ENCODE measurements around the gene SOAT1.

SOAT1 gene

DNA sequence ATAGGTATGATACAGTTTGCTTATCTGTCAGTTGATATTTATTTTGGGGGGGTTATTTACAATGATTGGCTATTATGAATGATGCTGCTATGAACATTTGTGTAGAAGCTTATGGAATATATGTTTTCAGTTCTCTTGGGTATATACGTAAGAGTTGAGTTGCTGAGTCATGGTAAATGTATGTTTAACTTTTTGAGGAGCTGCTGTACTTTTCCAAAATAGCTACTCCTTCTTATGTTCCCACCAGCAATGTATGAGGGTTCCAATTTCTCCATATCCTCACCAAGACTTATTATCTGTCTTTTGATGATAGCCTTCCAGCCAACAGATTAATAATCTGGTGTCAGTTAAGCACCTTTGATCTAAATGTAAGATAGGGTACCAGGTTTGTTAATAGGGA is 11.9 kb downstream of the SOAT1 start:
- Histone ChIP-seq H3K79me2 (ENCODE audit: control insufficient read depth, insufficient read depth, low read length, unreplicated experiment) (peaks cover 72% of the 10 kb centered on the region), H2AFZ (ENCODE audit: low read length, unreplicated experiment) (no peak overlapping the region), H3K36me3 (ENCODE audit: insufficient read depth, low read length) (peaks cover 23% of the 10 kb centered on the region), H3K27ac (ENCODE audit: low read depth, low read length) (no peak overlapping the region), H3K4me3 (ENCODE audit: low read depth, low read length) (no peak overlapping the region), H3K4me1 (ENCODE audit: control insufficient read depth, insufficient read depth, low read length, unreplicated experiment) (peaks cover 35% of the 10 kb centered on the region), H3K27me3 (ENCODE audit: insufficient read depth, low read length) (no peaks in the 10 kb centered on the region)

DNA sequence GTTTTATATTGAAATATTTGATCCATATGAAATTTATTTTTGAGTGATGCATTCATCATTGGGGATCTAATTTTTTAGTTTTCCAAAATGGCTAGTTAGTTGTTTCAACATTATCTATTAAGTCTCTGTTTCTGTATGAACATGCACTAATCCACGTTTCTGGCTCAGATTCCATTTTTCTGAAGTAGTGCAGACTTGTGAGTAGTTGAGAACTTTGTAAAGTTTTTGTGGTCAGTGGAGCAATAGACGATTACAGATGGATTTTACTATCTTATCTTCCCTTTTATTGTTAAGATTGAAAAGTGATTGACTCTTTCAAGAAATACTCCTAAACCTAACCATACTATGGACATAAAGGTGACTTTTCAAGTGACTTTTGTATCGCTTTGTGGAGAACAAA is 16.7 kb downstream of the SOAT1 start:
- Histone ChIP-seq H2AFZ (ENCODE audit: low read length, unreplicated experiment) (no peak overlapping the region), H3K27me3 (ENCODE audit: insufficient read depth, low read length) (no peaks in the 10 kb centered on the region), H3K27ac (ENCODE audit: low read depth, low read length) (peak overlapping the region; percentile 96), H3K4me3 (ENCODE audit: low read depth, low read length) (peak overlapping the region; percentile 60), H3K79me2 (ENCODE audit: control insufficient read depth, insufficient read depth, low read length, unreplicated experiment) (peaks cover 63% of the 10 kb centered on the region), H3K36me3 (ENCODE audit: insufficient read depth, low read length) (peaks cover 20% of the 10 kb centered on the region), H3K4me1 (ENCODE audit: control insufficient read depth, insufficient read depth, low read length, unreplicated experiment) (peaks cover 35% of the 10 kb centered on the region)

DNA sequence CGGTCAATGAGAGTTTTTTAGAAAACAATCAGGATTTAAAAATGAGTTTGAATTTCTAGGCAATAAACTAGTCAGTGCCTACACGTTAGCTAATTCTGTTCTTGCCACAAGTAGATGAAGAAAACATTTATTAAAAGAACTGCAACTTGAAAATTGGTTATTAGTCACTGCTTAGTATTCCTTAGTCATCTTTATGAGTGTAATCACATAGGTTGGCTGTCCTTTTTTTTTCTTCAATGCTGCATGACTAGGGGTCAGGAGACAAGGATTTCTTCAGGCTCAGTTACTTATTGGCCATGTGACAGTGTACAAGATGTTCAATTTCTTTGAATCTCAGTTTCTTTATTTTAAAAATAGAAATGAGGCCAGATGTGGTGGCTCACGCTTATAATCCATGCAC is 17.1 kb downstream of the SOAT1 start:
- Histone ChIP-seq H3K4me1 (ENCODE audit: control insufficient read depth, insufficient read depth, low read length, unreplicated experiment) (peaks cover 31% of the 10 kb centered on the region), H3K27me3 (ENCODE audit: insufficient read depth, low read length) (no peaks in the 10 kb centered on the region), H3K36me3 (ENCODE audit: insufficient read depth, low read length) (peaks cover 20% of the 10 kb centered on the region), H2AFZ (ENCODE audit: low read length, unreplicated experiment) (no peak overlapping the region), H3K27ac (ENCODE audit: low read depth, low read length) (peak overlapping the region; percentile 96), H3K4me3 (ENCODE audit: low read depth, low read length) (peak overlapping the region; percentile 60), H3K79me2 (ENCODE audit: control insufficient read depth, insufficient read depth, low read length, unreplicated experiment) (peaks cover 61% of the 10 kb centered on the region)

- Histone ChIP-seq H2AFZ (ENCODE audit: low read length, unreplicated experiment) (no peak overlapping the region), H3K27ac (ENCODE audit: low read depth, low read length) (peak overlapping the region; percentile 96), H3K79me2 (ENCODE audit: control insufficient read depth, insufficient read depth, low read length, unreplicated experiment) (peaks cover 60% of the 10 kb centered on the region), H3K4me1 (ENCODE audit: control insufficient read depth, insufficient read depth, low read length, unreplicated experiment) (peaks cover 29% of the 10 kb centered on the region), H3K27me3 (ENCODE audit: insufficient read depth, low read length) (no peaks in the 10 kb centered on the region), H3K4me3 (ENCODE audit: low read depth, low read length) (no peak overlapping the region), H3K36me3 (ENCODE audit: insufficient read depth, low read length) (peaks cover 20% of the 10 kb centered on the region)
Observed at GRCh38 chr1:179311149-179311700, 17.6 kb downstream of the SOAT1 start.

GRCh38 chr1:179313004-179313403 is 19.4 kb downstream of the SOAT1 start:
- H3K4me3 ChIP-seq (ENCODE audit: low read depth, low read length) = no peak overlapping the region
- H3K4me1 ChIP-seq (ENCODE audit: control insufficient read depth, insufficient read depth, low read length, unreplicated experiment) = peaks cover 29% of the 10 kb centered on the region
- peaks cover 15% of the 10 kb centered on the region for H3K36me3 ChIP-seq (ENCODE audit: insufficient read depth, low read length)
- H3K27ac ChIP-seq (ENCODE audit: low read depth, low read length) = no peak overlapping the region
- H2AFZ ChIP-seq (ENCODE audit: low read length, unreplicated experiment) = no peak overlapping the region
- no peaks in the 10 kb centered on the region for H3K27me3 ChIP-seq (ENCODE audit: insufficient read depth, low read length)
- peaks cover 55% of the 10 kb centered on the region for H3K79me2 ChIP-seq (ENCODE audit: control insufficient read depth, insufficient read depth, low read length, unreplicated experiment)

- Histone ChIP-seq H3K4me3 (ENCODE audit: low read depth, low read length) (no peak overlapping the region), H3K27ac (ENCODE audit: low read depth, low read length) (no peak overlapping the region), H3K36me3 (ENCODE audit: insufficient read depth, low read length) (peaks cover 15% of the 10 kb centered on the region), H3K79me2 (ENCODE audit: control insufficient read depth, insufficient read depth, low read length, unreplicated experiment) (peaks cover 61% of the 10 kb centered on the region), H3K27me3 (ENCODE audit: insufficient read depth, low read length) (no peaks in the 10 kb centered on the region), H2AFZ (ENCODE audit: low read length, unreplicated experiment) (no peak overlapping the region), H3K4me1 (ENCODE audit: control insufficient read depth, insufficient read depth, low read length, unreplicated experiment) (peaks cover 19% of the 10 kb centered on the region)
Observed at GRCh38 chr1:179314928-179315327, 21.3 kb downstream of the SOAT1 start.

GRCh38 chr1:179318491-179318890 is 24.9 kb downstream of the SOAT1 start:
- H3K27ac ChIP-seq (ENCODE audit: low read depth, low read length) = no peak overlapping the region
- H3K27me3 ChIP-seq (ENCODE audit: insufficient read depth, low read length) = no peaks in the 10 kb centered on the region
- no peak overlapping the region for H3K4me3 ChIP-seq (ENCODE audit: low read depth, low read length)
- H3K79me2 ChIP-seq (ENCODE audit: control insufficient read depth, insufficient read depth, low read length, unreplicated experiment) = peaks cover 72% of the 10 kb centered on the region
- H2AFZ ChIP-seq (ENCODE audit: low read length, unreplicated experiment) = no peak overlapping the region
- peaks cover 14% of the 10 kb centered on the region for H3K36me3 ChIP-seq (ENCODE audit: insufficient read depth, low read length)
- H3K4me1 ChIP-seq (ENCODE audit: control insufficient read depth, insufficient read depth, low read length, unreplicated experiment) = peaks cover 11% of the 10 kb centered on the region

DNA sequence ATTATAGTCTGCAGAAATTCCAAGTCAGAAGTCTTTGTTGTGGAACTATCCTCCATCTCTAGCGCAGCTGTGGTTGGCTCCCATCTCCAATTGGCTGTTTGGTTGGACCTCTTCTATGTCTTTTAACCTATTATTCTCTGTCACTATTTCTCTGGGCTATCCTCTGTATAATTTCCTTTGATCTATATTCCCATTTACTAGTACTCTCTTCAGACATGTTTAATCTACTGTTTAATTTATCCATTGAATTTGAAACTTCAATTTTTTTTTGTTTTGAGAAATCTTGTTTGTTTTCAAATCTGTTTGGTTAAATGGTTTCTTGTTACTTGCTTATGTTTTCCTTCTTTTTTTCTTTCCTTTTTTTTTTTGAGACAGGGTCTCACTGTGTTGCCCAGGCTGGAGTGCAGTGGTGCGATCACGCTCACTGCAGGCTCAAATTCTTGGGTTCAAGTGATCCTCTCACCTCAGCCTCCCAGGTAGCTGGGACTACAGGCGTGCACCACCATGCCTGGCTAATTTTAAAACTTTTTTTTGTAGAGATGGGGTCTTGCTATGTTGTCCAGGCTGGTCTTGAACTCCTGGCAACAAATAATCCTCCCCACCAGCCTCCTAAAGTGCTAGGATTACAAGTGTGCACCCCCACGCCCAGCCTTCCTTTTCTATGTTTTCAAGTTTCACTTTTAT is 28.1 kb downstream of the SOAT1 start:
- peaks cover 15% of the 10 kb centered on the region for H3K4me1 ChIP-seq (ENCODE audit: control insufficient read depth, insufficient read depth, low read length, unreplicated experiment)
- H3K4me3 ChIP-seq (ENCODE audit: low read depth, low read length) = peak overlapping the region; percentile 72
- peaks cover 60% of the 10 kb centered on the region for H3K79me2 ChIP-seq (ENCODE audit: control insufficient read depth, insufficient read depth, low read length, unreplicated experiment)
- H3K27ac ChIP-seq (ENCODE audit: low read depth, low read length) = peak overlapping the region; percentile 21; the same call in 1 of the 2 replicates
- peaks cover 24% of the 10 kb centered on the region for H3K36me3 ChIP-seq (ENCODE audit: insufficient read depth, low read length)
- H3K27me3 ChIP-seq (ENCODE audit: insufficient read depth, low read length) = no peaks in the 10 kb centered on the region
- no peak overlapping the region for H2AFZ ChIP-seq (ENCODE audit: low read length, unreplicated experiment)

DNA sequence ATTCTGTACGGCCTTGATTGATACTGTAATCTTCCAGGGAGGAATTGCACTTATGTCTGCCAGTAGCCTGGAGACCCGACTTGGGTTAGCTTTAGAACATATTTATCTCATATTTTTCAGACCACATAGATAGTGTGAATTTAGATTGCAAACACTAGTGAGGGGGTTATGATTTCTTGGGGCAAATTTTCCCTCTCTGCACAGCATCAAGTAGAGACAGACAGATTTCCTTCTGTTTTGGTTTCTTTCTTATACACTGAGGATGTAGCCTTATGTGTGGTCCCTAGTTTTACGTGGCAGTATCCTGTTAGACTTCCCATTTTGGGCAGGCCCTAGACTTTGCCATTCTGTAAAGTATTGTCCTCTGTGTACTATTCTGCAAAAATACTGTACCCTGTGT is 29.0 kb downstream of the SOAT1 start:
- Histone ChIP-seq H3K27ac (ENCODE audit: low read depth, low read length) (peak overlapping the region; percentile 21), H3K79me2 (ENCODE audit: control insufficient read depth, insufficient read depth, low read length, unreplicated experiment) (peaks cover 62% of the 10 kb centered on the region), H3K4me3 (ENCODE audit: low read depth, low read length) (peak overlapping the region; percentile 72)

GRCh38 chr1:179323436-179323835 is 29.8 kb downstream of the SOAT1 start:
- Histone ChIP-seq H2AFZ (ENCODE audit: low read length, unreplicated experiment) (no peak overlapping the region), H3K4me1 (ENCODE audit: control insufficient read depth, insufficient read depth, low read length, unreplicated experiment) (peaks cover 15% of the 10 kb centered on the region), H3K27ac (ENCODE audit: low read depth, low read length) (no peak overlapping the region; the same call in 1 of the 2 replicates), H3K36me3 (ENCODE audit: insufficient read depth, low read length) (peaks cover 24% of the 10 kb centered on the region), H3K4me3 (ENCODE audit: low read depth, low read length) (peak overlapping the region; percentile 72), H3K27me3 (ENCODE audit: insufficient read depth, low read length) (no peaks in the 10 kb centered on the region), H3K79me2 (ENCODE audit: control insufficient read depth, insufficient read depth, low read length, unreplicated experiment) (peaks cover 54% of the 10 kb centered on the region)

More for the DNA sequence above, 29.0 kb downstream of the SOAT1 start:
- peak overlapping the region; percentile 18 for H2AFZ ChIP-seq (ENCODE audit: low read length, unreplicated experiment)
- peaks cover 15% of the 10 kb centered on the region for H3K4me1 ChIP-seq (ENCODE audit: control insufficient read depth, insufficient read depth, low read length, unreplicated experiment)
- H3K27me3 ChIP-seq (ENCODE audit: insufficient read depth, low read length) = no peaks in the 10 kb centered on the region
- peaks cover 24% of the 10 kb centered on the region for H3K36me3 ChIP-seq (ENCODE audit: insufficient read depth, low read length)

DNA sequence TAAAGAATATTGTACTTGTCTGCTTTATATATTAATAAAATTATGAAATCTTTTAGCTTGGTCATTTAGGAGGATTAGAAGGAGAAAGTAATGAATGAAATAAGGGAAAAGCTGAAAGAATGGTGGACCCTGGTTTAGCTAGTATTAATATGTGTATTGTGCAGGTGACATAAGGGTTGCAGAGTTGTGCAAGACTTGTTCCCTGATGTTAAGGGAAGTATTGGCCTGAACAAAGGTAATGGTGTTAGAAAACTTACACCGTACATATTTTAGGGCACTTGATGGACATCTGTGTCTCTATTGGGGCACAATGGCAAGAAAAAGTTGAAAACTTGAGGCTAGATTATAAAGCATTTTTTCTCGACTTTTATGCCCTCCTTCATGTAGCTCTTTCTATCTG is 32.2 kb downstream of the SOAT1 start:
- Histone ChIP-seq H3K4me1 (ENCODE audit: control insufficient read depth, insufficient read depth, low read length, unreplicated experiment) (peaks cover 15% of the 10 kb centered on the region), H3K27ac (ENCODE audit: low read depth, low read length) (no peak overlapping the region), H3K79me2 (ENCODE audit: control insufficient read depth, insufficient read depth, low read length, unreplicated experiment) (peaks cover 46% of the 10 kb centered on the region), H3K27me3 (ENCODE audit: insufficient read depth, low read length) (no peaks in the 10 kb centered on the region), H3K4me3 (ENCODE audit: low read depth, low read length) (no peak overlapping the region), H2AFZ (ENCODE audit: low read length, unreplicated experiment) (no peak overlapping the region), H3K36me3 (ENCODE audit: insufficient read depth, low read length) (peaks cover 24% of the 10 kb centered on the region)
